CD4-positive, alpha-beta memory T cell (primary cell): ENCODE measurements around the gene CORO2A. TPM values are rescaled to one million over a fixed set of nuclear protein-coding genes. Genes with fewer than 3 reads are reported as not detected.
A peak's percentile ranks its signal among the peaks of the same experiment; 100 is the strongest.
"Not testable (repeated sequence)": the region's sequence is repeated elsewhere in the genome, so short reads cannot be mapped to it uniquely, and the experiment has no call there.

Experiments used
- CTCF ChIA-PET: fragments of 350-600 bp; sonication (Branson Sonifier 250); formaldehyde crosslinking; loops from one replicate; lab custom pipeline; 2021; ENCODE audit warnings: inconsistent platforms; ENCODE audit not compliant: partially characterized antibody; lab: Charles Lee
- POLR2A ChIA-PET: fragments of 350-600 bp; sonication (Branson Sonifier 250); formaldehyde crosslinking; loops from one replicate; lab custom pipeline; 2021; ENCODE audit not compliant: partially characterized antibody; lab: Charles Lee
- DNase-seq, 5 donors: peaks; one replicate each; pipeline versions ENCODE4 v3.0.0 to v3.0.0-alpha.2; 2020 to 2022; ENCODE audit warnings: mixed read lengths in 1 of 5
- H3K27ac ChIP-seq: one replicate; pipeline ENCODE4 v1.7.0; 2013; ENCODE audit warnings: low read depth, low read length
- H3K27me3 ChIP-seq: 2 replicates; pipeline ENCODE4 v1.7.0; 2013; ENCODE audit warnings: mild to moderate bottlenecking, low read length, moderate library complexity; ENCODE audit not compliant: insufficient read depth
- H3K36me3 ChIP-seq: 2 replicates; pipeline ENCODE4 v1.7.0; 2013; ENCODE audit warnings: mild to moderate bottlenecking, low read length, moderate library complexity; ENCODE audit not compliant: insufficient read depth
- H3K4me1 ChIP-seq: 2 replicates; pipeline ENCODE4 v1.7.0; 2013; ENCODE audit warnings: mild to moderate bottlenecking, low read length, moderate library complexity; ENCODE audit not compliant: insufficient read depth
- H3K4me3 ChIP-seq, 2 donors: one replicate each; pipeline ENCODE4 v1.7.0; 2013; ENCODE audit warnings: low read length in 2 of 2, mild to moderate bottlenecking in 1 of 2
- H3K9me3 ChIP-seq, 2 donors: one replicate each; pipeline ENCODE4 v1.7.0; 2013; ENCODE audit warnings: low read length in 2 of 2, control low read depth in 1 of 2; ENCODE audit not compliant: control insufficient read depth in 1 of 2
- H3K27ac Mint-ChIP-seq, 7 donors: one replicate each; pipeline ENCODE4 v1.8.0; 2020 to 2021; ENCODE audit warnings: mixed read lengths in 7 of 7, mild to moderate bottlenecking in 6 of 7, inconsistent platforms in 3 of 7, moderate library complexity in 3 of 7
- H3K27me3 Mint-ChIP-seq, 2 donors: one replicate each; pipeline ENCODE4 v1.8.0; 2020 to 2021; ENCODE audit warnings: mixed read lengths in 2 of 2
- H3K36me3 Mint-ChIP-seq, 2 donors: one replicate each; pipeline ENCODE4 v1.8.0; 2020 to 2021; ENCODE audit warnings: mixed read lengths in 2 of 2, inconsistent platforms in 1 of 2, mild to moderate bottlenecking in 1 of 2
- H3K4me1 Mint-ChIP-seq, 4 donors: one replicate each; pipeline ENCODE4 v1.8.0; 2020 to 2021; ENCODE audit warnings: mixed read lengths in 4 of 4, mild to moderate bottlenecking in 1 of 4
- H3K4me3 Mint-ChIP-seq, 8 donors: one replicate each; pipeline ENCODE4 v1.8.0; 2020 to 2021; ENCODE audit warnings: mixed read lengths in 8 of 8, mild to moderate bottlenecking in 7 of 8, moderate library complexity in 6 of 8, inconsistent platforms in 3 of 8
- H3K9me3 Mint-ChIP-seq, 8 donors: one replicate each; pipeline ENCODE4 v1.8.0; 2020 to 2021; ENCODE audit warnings: mixed read lengths in 8 of 8, mild to moderate bottlenecking in 5 of 8, inconsistent platforms in 3 of 8, moderate library complexity in 1 of 8
- intact Hi-C: fragments of 100-400 bp; cut with micrococcal nuclease; formaldehyde crosslinking; loops from one replicate; pipeline ENCODE4 v1.15.1; 2023
- polyA plus RNA-seq, 2 donors: library from polyadenylated mRNA; unstranded; fragments of 300-500 nt; fragmentation: Illumina TruSeq; gene quantifications; one replicate each; pipeline ENCODE4 v1.2.3, GENCODE V29; 2021
- total RNA-seq, 2 experiments: library from RNA; stranded (reverse); gene quantifications; one replicate each; pipeline ENCODE4 v1.2.3, GENCODE V29; 2021

The CORO2A gene
- total and polyA plus RNA-seq, 4 experiments from 2014 or later = 4.4 to 11.9 (median 8.5) TPM

- H3K4me3 ChIP-seq = no peak overlapping the region
- H3K27me3 Mint-ChIP-seq = no peaks in the 10 kb centered on the region
- no peaks in the 10 kb centered on the region for H3K27me3 ChIP-seq
- no peak overlapping the region for H3K27ac ChIP-seq
- no peaks in the 10 kb centered on the region for H3K4me1 ChIP-seq
- intact Hi-C loops = no loop called here
- DNase-seq = no peak
- peak overlapping the region in 4 of 7 donors; percentile 48 to 81 (median 60) for H3K27ac Mint-ChIP-seq
- no peaks in the 10 kb centered on the region for H3K9me3 ChIP-seq
- ChIA-PET POLR2A (no interaction called here), CTCF (no interaction called here)
- no peak overlapping the region for H3K4me3 Mint-ChIP-seq
- peaks cover 14% of the 10 kb centered on the region for H3K36me3 ChIP-seq
- H3K4me1 Mint-ChIP-seq = no peaks in the 10 kb centered on the region
- no peaks in the 10 kb centered on the region for H3K9me3 Mint-ChIP-seq
- H3K36me3 Mint-ChIP-seq = peaks cover 17 to 48% of the 10 kb centered on the region in 2 donors
Observed at GRCh38 chr9:98135558-98135934, 56.9 kb downstream of the CORO2A start.

- Histone ChIP-seq H3K36me3 (peaks cover 17% of the 10 kb centered on the region), H3K27me3 (no peaks in the 10 kb centered on the region), H3K9me3 (no peaks in the 10 kb centered on the region), H3K4me3 (no peak overlapping the region), H3K27ac (no peak overlapping the region), H3K4me1 (no peaks in the 10 kb centered on the region)
- CTCF ChIA-PET = no interaction called here
- no peak for DNase-seq
- Mint-ChIP-seq H3K27me3 (no peaks in the 10 kb centered on the region), H3K4me1 (no peaks in the 10 kb centered on the region), H3K9me3 (no peaks in the 10 kb centered on the region), H3K4me3 (no peak overlapping the region), H3K36me3 (peaks cover 17 to 51% of the 10 kb centered on the region in 2 donors), H3K27ac (peak overlapping the region in 4 of 7 donors; percentile 8 to 81 (median 54))
- intact Hi-C loops = no loop called here
- POLR2A ChIA-PET = no interaction called here
Observed at GRCh38 chr9:98134702-98135557, 57.5 kb downstream of the CORO2A start.

- peak overlapping the region in 5 of 7 donors; percentile 9 to 81 (median 69) for H3K27ac Mint-ChIP-seq
- peaks cover 5% of the 10 kb centered on the region for H3K4me1 ChIP-seq
Observed at GRCh38 chr9:98132806-98133631, 59.4 kb downstream of the CORO2A start.

GRCh38 chr9:98132158-98132557 is 60.3 kb downstream of the CORO2A start:
- no peaks in the 10 kb centered on the region for H3K9me3 Mint-ChIP-seq
- H3K27me3 ChIP-seq = no peaks in the 10 kb centered on the region
- intact Hi-C loops = no loop called here
- no peak for DNase-seq
- no peak overlapping the region for H3K4me3 Mint-ChIP-seq
- ChIA-PET CTCF (interaction anchor here (1.6 kb wide), 1 partner anchor 11 kb away, joined by 3 read pairs; no protein-coding TSS in a partner anchor), POLR2A (interaction anchor here (1.2 to 1.9 kb wide), 2 partner anchors 11 to 13 kb away, joined by 4 to 6 read pairs; partner anchors contain the start of gene TRIM14)
- H3K27ac Mint-ChIP-seq = peak overlapping the region in 1 of 7 donors; percentile 75
- H3K36me3 Mint-ChIP-seq = peaks cover 22 to 49% of the 10 kb centered on the region in 2 donors
- no peak overlapping the region for H3K4me3 ChIP-seq
- no peak overlapping the region for H3K27ac ChIP-seq
- H3K9me3 ChIP-seq = no peaks in the 10 kb centered on the region
- peaks cover 0 to 6% (median 3%) of the 10 kb centered on the region in 4 donors for H3K4me1 Mint-ChIP-seq
- H3K4me1 ChIP-seq = peaks cover 5% of the 10 kb centered on the region
- H3K36me3 ChIP-seq = peaks cover 17% of the 10 kb centered on the region
- no peaks in the 10 kb centered on the region for H3K27me3 Mint-ChIP-seq

More at GRCh38 chr9:98132806-98133631, 59.4 kb downstream of the CORO2A start:
- Mint-ChIP-seq H3K36me3 (peaks cover 22 to 55% of the 10 kb centered on the region in 2 donors), H3K4me1 (peaks cover 0 to 6% (median 3%) of the 10 kb centered on the region in 4 donors), H3K9me3 (no peaks in the 10 kb centered on the region), H3K4me3 (no peak overlapping the region), H3K27me3 (no peaks in the 10 kb centered on the region)
- DNase-seq = no peak
- Histone ChIP-seq H3K9me3 (no peaks in the 10 kb centered on the region), H3K27ac (no peak overlapping the region), H3K4me3 (no peak overlapping the region), H3K27me3 (no peaks in the 10 kb centered on the region), H3K36me3 (peaks cover 16% of the 10 kb centered on the region)
- intact Hi-C loops = no loop called here
- POLR2A ChIA-PET = interaction anchor here (1.9 kb wide), 1 partner anchor 14 kb away, joined by 6 read pairs; the partner anchor contains the start of gene TRIM14
- CTCF ChIA-PET = interaction anchor here (1.6 kb wide), 1 partner anchor 12 kb away, joined by 3 read pairs; no protein-coding TSS in a partner anchor

GRCh38 chr9:98130576-98131228 is 61.7 kb downstream of the CORO2A start:
- H3K4me3 ChIP-seq = no peak overlapping the region
- no peaks in the 10 kb centered on the region for H3K9me3 ChIP-seq
- peaks cover 17% of the 10 kb centered on the region for H3K36me3 ChIP-seq
- Mint-ChIP-seq H3K9me3 (no peaks in the 10 kb centered on the region), H3K4me1 (peaks cover 0 to 6% (median 3%) of the 10 kb centered on the region in 4 donors), H3K27ac (peak overlapping the region in 5 of 7 donors; percentile 17 to 83 (median 71)), H3K36me3 (peaks cover 29 to 51% of the 10 kb centered on the region in 2 donors), H3K27me3 (no peaks in the 10 kb centered on the region), H3K4me3 (no peak overlapping the region)
- ChIA-PET POLR2A (no interaction called here), CTCF (no interaction called here)
- DNase-seq = no peak
- no peak overlapping the region for H3K27ac ChIP-seq
- peaks cover 5% of the 10 kb centered on the region for H3K4me1 ChIP-seq
- intact Hi-C loops = no loop called here
- H3K27me3 ChIP-seq = no peaks in the 10 kb centered on the region

GRCh38 chr9:98130060-98130459 is 62.4 kb downstream of the CORO2A start:
- H3K9me3 ChIP-seq, H3K4me1 ChIP-seq, H3K4me1 Mint-ChIP-seq, intact Hi-C loops, H3K4me3 ChIP-seq, H3K4me3 Mint-ChIP-seq, H3K27ac ChIP-seq, DNase-seq, POLR2A ChIA-PET, H3K27me3 ChIP-seq, H3K9me3 Mint-ChIP-seq, H3K27me3 Mint-ChIP-seq: not testable (repeated sequence)
- H3K36me3 ChIP-seq = peaks cover 21% of the 10 kb centered on the region
- Mint-ChIP-seq H3K27ac (peak overlapping the region in 4 of 7 donors; percentile 29 to 73 (median 69)), H3K36me3 (peaks cover 29 to 51% of the 10 kb centered on the region in 2 donors)
- CTCF ChIA-PET = interaction anchor here (1.7 kb wide), 1 partner anchor 11 kb away, joined by 6 read pairs; the partner anchor contains the start of gene TRIM14
